OCI-LY1 (cell line): Measurements from ENCODE around the gene PVALB.

Experiments used
- CTCF ChIP-seq: fragments of 200-600 bp; sonication (generic), shearing (Covaris generic); IDR thresholded peaks from 2 replicates; pipeline ENCODE4 v1.5.1; 2017; ENCODE audit warnings: mild to moderate bottlenecking, antibody characterized with exemption, low read length, moderate library complexity, mixed read lengths
- EZH2 ChIP-seq: fragments of 200-600 bp; sonication (generic), shearing (Covaris generic); IDR thresholded peaks from 2 replicates; pipeline ENCODE4 v1.8.0; 2017; ENCODE audit warnings: borderline replicate concordance, mixed run types, mild to moderate bottlenecking, antibody characterized with exemption, low read length, moderate library complexity, mixed read lengths

GRCh38 chr22:36829370-36830002 lies 12.7 kb upstream of the PVALB start:
- TF ChIP-seq CTCF, result no peak
- TF ChIP-seq EZH2, result no peak
